ENCODE data around the gene CD38.

The CD38 gene

GRCh38 chr4:15901998-15902397 is 123.9 kb downstream of the CD38 start:
- Histone ChIP-seq H2AK5ac (ENCODE audit: low read length) (no peak overlapping the region), H2BK120ac (ENCODE audit: insufficient read depth, low read length, poor library complexity) (no peak overlapping the region), H3K4me2 (ENCODE audit: low read length) (no peak overlapping the region), H3K27ac (ENCODE audit: low read depth, low read length) (no peak overlapping the region), H3K79me1 (ENCODE audit: low read length) (peaks cover 1% of the 10 kb centered on the region), H4K91ac (ENCODE audit: low read depth, low read length) (no peak overlapping the region), H3K18ac (ENCODE audit: low read length) (no peak overlapping the region), H3K4me1 (ENCODE audit: control insufficient read depth in 1 of 2, insufficient read depth in 2 of 2, low read length in 2 of 2) (peaks cover 3 to 7% of the 10 kb centered on the region in 2 experiments), H4K8ac (ENCODE audit: low read depth, low read length) (no peak overlapping the region), H3K9ac (ENCODE audit: low read length) (no peak overlapping the region), H4K12ac (ENCODE audit: low read depth, low read length) (no peak overlapping the region), H2BK12ac (ENCODE audit: low read length) (no peak overlapping the region), H2AFZ (ENCODE audit: insufficient read depth, low read length, poor library complexity) (no peak overlapping the region), H3K14ac (ENCODE audit: low read length) (no peak overlapping the region), H3K9me3 (ENCODE audit: insufficient read depth, low read depth, low read length) (no peaks in the 10 kb centered on the region), H3K36me3 (ENCODE audit: control insufficient read depth in 1 of 2, insufficient read depth in 2 of 2, low read length in 2 of 2) (no peaks in the 10 kb centered on the region), H3K79me2 (ENCODE audit: control insufficient read depth, insufficient read depth, low read length, poor library complexity) (no peaks in the 10 kb centered on the region), H3K27me3 (ENCODE audit: insufficient read depth, low read length) (no peaks in the 10 kb centered on the region), H3K4ac (ENCODE audit: low read depth, low read length) (no peak overlapping the region), H3K23ac (ENCODE audit: low read length) (no peak overlapping the region), H2BK5ac (ENCODE audit: low read depth, low read length, poor library complexity) (no peak overlapping the region), H3K4me3 (ENCODE audit: low read depth, low read length) (no peak overlapping the region)
- WGBS (ENCODE audit: extremely low coverage, insufficient coverage, insufficient read length) = no CpG with 5 or more reads among the region's 2 CpGs
- no peak for DNase-seq

- H3K27me3 ChIP-seq (ENCODE audit: insufficient read depth, low read length) = no peaks in the 10 kb centered on the region
- no peak overlapping the region for H3K18ac ChIP-seq (ENCODE audit: low read length)
- peaks cover 3 to 7% of the 10 kb centered on the region in 2 experiments for H3K4me1 ChIP-seq (ENCODE audit: control insufficient read depth in 1 of 2, insufficient read depth in 2 of 2, low read length in 2 of 2)
- no peak overlapping the region for H2BK12ac ChIP-seq (ENCODE audit: low read length)
- peaks cover 2% of the 10 kb centered on the region for H3K79me1 ChIP-seq (ENCODE audit: low read length)
- no peak overlapping the region for H3K14ac ChIP-seq (ENCODE audit: low read length)
- H2BK5ac ChIP-seq (ENCODE audit: low read depth, low read length, poor library complexity) = no peak overlapping the region
- no peak overlapping the region for H3K9ac ChIP-seq (ENCODE audit: low read length)
- no peak overlapping the region for H4K91ac ChIP-seq (ENCODE audit: low read depth, low read length)
- no peak overlapping the region for H3K4ac ChIP-seq (ENCODE audit: low read depth, low read length)
- no peaks in the 10 kb centered on the region for H3K36me3 ChIP-seq (ENCODE audit: control insufficient read depth in 1 of 2, insufficient read depth in 2 of 2, low read length in 2 of 2)
- H3K27ac ChIP-seq (ENCODE audit: low read depth, low read length) = no peak overlapping the region
- no peaks in the 10 kb centered on the region for H3K79me2 ChIP-seq (ENCODE audit: control insufficient read depth, insufficient read depth, low read length, poor library complexity)
- DNase-seq = no peak
- no peak overlapping the region for H3K4me3 ChIP-seq (ENCODE audit: low read depth, low read length)
- no peak overlapping the region for H2AK5ac ChIP-seq (ENCODE audit: low read length)
- H4K8ac ChIP-seq (ENCODE audit: low read depth, low read length) = no peak overlapping the region
- WGBS (ENCODE audit: extremely low coverage, insufficient coverage, insufficient read length) = no CpG with 5 or more reads among the region's 2 CpGs
- no peak overlapping the region for H3K23ac ChIP-seq (ENCODE audit: low read length)
- no peak overlapping the region for H2AFZ ChIP-seq (ENCODE audit: insufficient read depth, low read length, poor library complexity)
- no peak overlapping the region for H2BK120ac ChIP-seq (ENCODE audit: insufficient read depth, low read length, poor library complexity)
- no peak overlapping the region for H3K4me2 ChIP-seq (ENCODE audit: low read length)
- H4K12ac ChIP-seq (ENCODE audit: low read depth, low read length) = no peak overlapping the region
- no peaks in the 10 kb centered on the region for H3K9me3 ChIP-seq (ENCODE audit: insufficient read depth, low read depth, low read length)
Measured at GRCh38 chr4:15902746-15903145, 124.6 kb downstream of the CD38 start.

Measured in trophoblast cell (in vitro differentiated cells and primary cell).